Fibroblast of skin of left quadriceps (primary cell): ENCODE data around the gene CABP5.

Experiments
- DNase-seq, 2 experiments: peaks; one replicate each; pipeline ENCODE4 v3.0.0-alpha.2; 2013; ENCODE audit warnings: low read depth in 2 of 2

CABP5 gene

GRCh38 chr19:48030073-48030472 lies 13.8 kb downstream of the CABP5 start:
- no peak for DNase-seq

DNA sequence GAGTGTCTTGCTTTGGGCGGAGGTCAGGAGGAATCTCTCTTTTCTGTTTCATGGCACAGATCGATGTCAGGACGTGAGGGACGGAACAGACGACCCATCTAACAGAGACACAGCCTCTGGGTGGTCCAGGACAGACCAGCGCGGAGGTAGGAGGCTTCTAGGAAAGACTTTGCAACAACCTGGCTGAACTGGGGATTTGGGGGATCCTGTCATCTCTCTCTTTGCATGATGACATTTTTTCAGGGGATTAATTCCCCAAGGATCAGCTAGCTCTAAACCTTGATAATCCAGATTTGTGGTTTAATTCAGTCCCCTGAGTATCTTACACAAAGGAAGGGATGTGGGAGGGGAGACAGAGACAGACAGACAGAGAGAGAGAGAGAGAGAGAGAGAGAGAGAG lies 14.4 kb downstream of the CABP5 start:
- no peak for DNase-seq

GRCh38 chr19:48025480-48025879 lies 18.4 kb downstream of the CABP5 start:
- DNase-seq = no peak

DNA sequence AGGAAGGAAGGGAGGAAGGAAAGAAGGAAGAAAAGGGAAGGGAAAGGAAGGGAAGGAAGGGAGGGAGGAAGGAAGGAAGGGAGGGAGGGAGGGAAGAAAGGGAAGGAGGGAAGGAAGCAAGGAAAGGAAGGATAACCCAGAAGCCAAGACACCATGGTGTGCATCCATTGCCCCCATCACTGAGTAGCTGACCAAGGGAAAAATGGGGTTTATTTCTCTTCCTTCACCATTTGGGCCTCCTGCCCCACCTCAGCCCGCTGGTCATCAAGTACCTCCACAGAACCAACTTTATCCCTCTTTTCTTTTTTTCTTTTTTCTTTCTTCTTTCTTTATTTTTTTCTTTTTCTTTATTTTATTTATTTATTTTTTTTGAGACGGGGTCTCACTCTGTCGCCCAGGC lies 20.4 kb downstream of the CABP5 start:
- no peak for DNase-seq

DNA sequence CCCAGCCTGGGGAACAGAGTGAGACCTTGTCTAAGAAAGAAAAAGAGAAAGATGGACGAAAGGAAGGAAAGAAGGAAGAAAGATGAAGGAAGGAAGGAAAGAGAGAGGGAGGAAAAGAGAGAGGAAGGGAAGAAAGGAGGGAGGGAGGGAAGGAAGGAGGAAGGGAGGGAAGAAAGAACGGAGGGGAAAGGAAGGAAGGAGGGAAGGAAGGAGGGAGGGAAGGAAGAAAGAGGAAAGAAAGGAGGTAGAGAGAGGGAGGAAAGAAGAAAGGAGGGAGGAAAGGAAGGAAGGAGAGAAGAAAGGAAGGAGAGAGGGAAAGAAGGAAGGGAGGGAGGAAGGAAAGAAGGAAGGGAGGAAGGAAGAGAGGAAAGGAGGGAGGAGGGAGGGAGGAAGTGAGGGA lies 20.9 kb downstream of the CABP5 start:
- DNase-seq = no peak

GRCh38 chr19:48020686-48021085 lies 23.2 kb downstream of the CABP5 start:
- no peak for DNase-seq

DNA sequence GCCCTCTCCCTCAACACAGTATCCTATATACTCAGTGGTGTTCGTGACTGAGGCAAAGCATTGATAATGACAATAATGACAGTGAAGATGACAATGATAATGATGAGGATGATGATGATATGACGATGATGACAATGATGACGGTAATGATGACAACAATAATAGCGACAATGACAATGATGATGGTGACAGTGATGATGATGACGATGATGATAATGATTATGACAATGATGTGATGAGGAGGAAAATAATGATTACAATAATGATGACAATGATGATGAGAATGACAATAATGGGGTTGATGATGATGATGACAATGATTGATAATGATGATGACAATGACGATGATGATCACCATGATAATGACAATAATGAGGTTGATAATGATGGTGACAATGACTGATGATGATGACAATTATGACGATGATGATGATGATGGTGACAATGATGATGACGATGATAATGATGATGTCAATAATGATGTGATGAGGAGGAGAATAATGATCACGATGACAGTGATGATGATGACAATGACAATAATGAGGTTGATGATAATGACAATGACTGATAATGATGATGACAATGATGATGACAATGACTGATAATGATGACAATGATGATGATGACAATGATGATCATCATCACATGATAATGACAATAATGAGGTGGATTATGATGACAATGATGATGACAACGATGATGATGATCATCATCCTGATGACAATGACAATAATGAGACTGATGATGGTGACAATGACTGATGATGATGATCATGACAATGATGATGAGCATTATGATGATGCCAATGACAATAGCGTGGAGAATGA lies 32.7 kb downstream of the CABP5 start:
- no peak for DNase-seq

GRCh38 chr19:48006762-48007161 lies 37.1 kb downstream of the CABP5 start:
- DNase-seq = no peak

- no peak for DNase-seq
These were observed 39.6 kb downstream of the CABP5 start for GRCh38 chr19:48004236-48004635.

DNA sequence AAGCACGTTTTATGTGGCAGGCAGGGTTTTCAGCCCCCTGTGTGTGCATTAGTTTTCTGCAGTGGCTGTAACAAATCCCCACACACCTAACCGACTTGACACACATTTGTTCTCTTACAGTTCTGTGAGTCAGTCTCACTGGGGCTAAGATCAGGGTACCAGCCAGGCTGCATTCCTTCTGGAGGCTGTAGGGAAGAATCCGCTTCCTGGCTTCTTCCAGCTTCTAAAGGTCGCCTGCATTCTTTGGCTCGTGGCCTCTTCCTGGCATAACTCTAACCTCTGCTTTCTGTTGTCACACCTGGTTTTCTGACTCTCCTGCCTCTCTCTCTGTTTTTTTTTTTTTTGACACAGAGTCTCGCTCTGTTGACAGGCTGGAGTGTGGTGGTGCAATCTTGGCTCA lies 43.0 kb downstream of the CABP5 start:
- DNase-seq = no peak

DNA sequence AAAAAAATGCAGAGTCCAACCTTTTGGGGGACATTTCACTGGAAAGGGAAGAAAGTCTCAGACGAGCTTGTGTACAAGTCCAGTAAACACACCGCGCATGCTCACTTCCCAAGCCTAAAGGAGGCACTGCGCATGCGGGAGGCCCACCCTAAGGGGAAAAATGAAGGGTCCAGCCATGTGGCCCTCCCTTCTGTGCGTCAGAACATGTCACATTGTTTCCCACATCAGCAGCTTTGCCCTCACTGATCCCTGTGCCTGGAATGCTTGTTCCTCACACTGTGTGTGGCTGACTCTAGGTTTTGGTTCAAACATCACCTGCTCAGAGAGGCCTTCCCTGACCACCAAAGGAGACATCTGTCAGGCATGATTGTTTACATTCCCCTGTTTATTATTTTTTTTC lies 45.1 kb downstream of the CABP5 start:
- DNase-seq = no peak

DNA sequence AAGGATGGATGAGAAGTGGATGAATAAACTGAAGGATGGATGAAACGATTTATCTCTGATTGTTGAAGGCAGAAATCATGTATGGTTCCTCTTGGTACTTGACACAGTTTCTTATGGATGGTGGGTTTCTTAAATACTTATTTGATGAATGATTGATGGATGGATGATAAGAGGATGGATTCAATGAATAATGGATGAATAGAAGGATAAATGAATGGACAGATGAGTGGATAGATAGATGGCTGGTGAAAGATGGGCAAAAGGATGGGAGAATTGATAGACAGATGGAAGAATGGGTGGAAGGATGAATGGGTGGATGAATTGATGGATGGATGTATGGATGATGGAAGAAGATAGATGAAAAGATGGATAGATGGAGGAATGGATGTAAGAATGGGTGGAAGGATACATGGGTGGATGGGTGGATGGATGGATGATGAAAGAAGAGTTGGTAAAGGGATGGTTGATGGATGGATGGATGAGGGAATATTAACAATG lies 47.6 kb downstream of the CABP5 start:
- DNase-seq = no peak

GRCh38 chr19:47994209-47994802 lies 49.6 kb downstream of the CABP5 start, which contains the start of gene ELSPBP1:
Gene ELSPBP1 (plus strand): TSS chr19:47994632. CDS start chr19:48008668, 14,036 bp downstream.
- no peak for DNase-seq

- no peak for DNase-seq
These were observed 51.8 kb downstream of the CABP5 start, which contains the start of gene BSPH1 for GRCh38 chr19:47992070-47992469. Gene BSPH1 (minus strand): TSS chr19:47992170. CDS start chr19:47992081, 89 bp downstream.

DNA sequence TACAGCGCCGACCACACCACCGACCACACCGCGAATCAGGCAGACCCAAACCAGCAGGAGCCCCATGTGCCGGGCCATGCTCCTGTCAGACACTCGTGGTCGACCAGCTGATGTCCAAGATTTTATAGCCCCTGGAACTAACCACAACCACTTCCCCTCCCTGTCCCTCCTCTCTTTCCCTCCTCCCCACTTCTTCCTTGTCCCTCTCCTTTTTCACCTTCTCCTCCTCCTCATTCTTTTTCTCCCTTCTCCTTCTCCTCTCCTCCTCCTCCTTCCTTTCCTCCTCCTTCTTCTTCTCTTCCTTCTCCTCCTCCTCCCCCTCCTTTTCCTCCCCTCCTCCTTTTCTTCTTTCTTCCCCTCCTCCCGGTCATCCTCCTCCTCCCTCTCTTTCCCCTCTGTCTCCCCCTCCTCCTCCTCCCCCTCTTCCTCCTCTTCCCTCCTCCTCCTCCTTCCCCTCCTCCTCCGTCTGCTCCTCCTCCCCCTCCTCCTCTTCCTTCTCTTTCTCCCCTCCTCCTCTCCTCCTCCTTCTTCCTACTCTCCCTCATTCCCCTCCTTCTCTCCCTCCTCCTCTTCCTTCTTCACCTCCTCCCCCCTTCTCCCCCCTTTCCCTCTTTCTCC lies 52.6 kb downstream of the CABP5 start:
- no peak for DNase-seq
